Breast epithelium (tissue), 3 donors: ENCODE data around the gene TFG.

ENCODE experiments used
- POLR2AphosphoS5 ChIP-seq, 3 donors: sonication (generic); formaldehyde crosslinking; IDR thresholded peaks; one replicate each; pipeline ENCODE4 v1.6.1; 2017; ENCODE audit warnings: antibody characterized with exemption in 3 of 3
- TF ChIP-seq, protein P1 (sequence below), 3 donors: fragments of 450-650 bp; IDR thresholded peaks; one replicate each; pipeline ENCODE4 v1.5.1; 2016 to 2017; ENCODE audit warnings: antibody characterized with exemption in 3 of 3, mild to moderate bottlenecking in 3 of 3, moderate library complexity in 3 of 3

DNA sequence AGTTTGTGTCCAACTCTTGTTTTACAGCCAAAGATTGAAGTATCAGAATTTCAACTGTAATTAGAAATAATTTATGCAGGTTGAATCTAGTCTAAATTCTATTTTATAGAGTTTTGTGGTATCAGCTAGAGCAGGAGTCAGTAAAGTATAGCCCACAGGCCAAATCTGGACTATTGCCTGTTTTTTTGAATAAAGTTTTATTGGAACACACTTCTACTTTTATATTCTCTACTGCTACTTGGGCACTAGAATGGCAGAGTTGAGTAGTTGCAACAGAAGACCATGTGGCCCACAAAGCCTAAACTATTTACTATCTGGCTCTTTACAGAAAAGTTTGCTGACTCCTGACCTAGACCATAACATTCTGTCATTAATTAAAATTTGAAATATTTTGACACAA is 36.3 kb downstream of the TFG start:
- TF ChIP-seq, protein P1, sequence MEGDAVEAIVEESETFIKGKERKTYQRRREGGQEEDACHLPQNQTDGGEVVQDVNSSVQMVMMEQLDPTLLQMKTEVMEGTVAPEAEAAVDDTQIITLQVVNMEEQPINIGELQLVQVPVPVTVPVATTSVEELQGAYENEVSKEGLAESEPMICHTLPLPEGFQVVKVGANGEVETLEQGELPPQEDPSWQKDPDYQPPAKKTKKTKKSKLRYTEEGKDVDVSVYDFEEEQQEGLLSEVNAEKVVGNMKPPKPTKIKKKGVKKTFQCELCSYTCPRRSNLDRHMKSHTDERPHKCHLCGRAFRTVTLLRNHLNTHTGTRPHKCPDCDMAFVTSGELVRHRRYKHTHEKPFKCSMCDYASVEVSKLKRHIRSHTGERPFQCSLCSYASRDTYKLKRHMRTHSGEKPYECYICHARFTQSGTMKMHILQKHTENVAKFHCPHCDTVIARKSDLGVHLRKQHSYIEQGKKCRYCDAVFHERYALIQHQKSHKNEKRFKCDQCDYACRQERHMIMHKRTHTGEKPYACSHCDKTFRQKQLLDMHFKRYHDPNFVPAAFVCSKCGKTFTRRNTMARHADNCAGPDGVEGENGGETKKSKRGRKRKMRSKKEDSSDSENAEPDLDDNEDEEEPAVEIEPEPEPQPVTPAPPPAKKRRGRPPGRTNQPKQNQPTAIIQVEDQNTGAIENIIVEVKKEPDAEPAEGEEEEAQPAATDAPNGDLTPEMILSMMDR (IDR thresholded peaks at IDR 0.05): no peak
- no peak for TF ChIP-seq POLR2AphosphoS5 (IDR thresholded peaks at IDR 0.05)
